Temporal lobe (tissue), 1 donor: ENCODE results near the gene TEDC1. TPM values are rescaled to one million over a fixed set of nuclear protein-coding genes. Genes with fewer than 3 reads are reported as not detected.

Experiments
- total RNA-seq: library from RNA; depleted of rRNA; stranded (reverse); fragments of >200 nt; gene quantifications from one replicate; pipeline ENCODE4 v1.2.3, GENCODE V29; 2014

Gene TEDC1
- total RNA-seq, 1 donor from 2014 or later: 3.0 TPM

Other genes starting within 250 kb of the TEDC1 start
- gene BTBD6, start 242.7 kb upstream of the TEDC1 start, total RNA-seq: 35.2 TPM
- gene BRF1, start 190.2 kb upstream of the TEDC1 start, total RNA-seq: 57.0 TPM
- gene PACS2, start 176.5 kb upstream of the TEDC1 start, total RNA-seq: 67.9 TPM
- 0.25 TPM for gene TEX22, start 92.7 kb upstream of the TEDC1 start, total RNA-seq
- gene MTA1, start 71.4 kb upstream of the TEDC1 start, total RNA-seq: 48.9 TPM
- 94.9 TPM for gene CRIP2, start 16.4 kb upstream of the TEDC1 start, total RNA-seq
- 2.0 TPM for gene CRIP1, start 4.4 kb upstream of the TEDC1 start, total RNA-seq
- gene TMEM121, start 35.3 kb downstream of the TEDC1 start, total RNA-seq: 20.2 TPM